Measurements from ENCODE around the gene DDX11.
A peak's percentile ranks its signal among the peaks of the same experiment; 100 is the strongest.
"Not testable (repeated sequence)": the region's sequence is repeated elsewhere in the genome, so short reads cannot be mapped to it uniquely, and the experiment has no call there.

Gene DDX11

GRCh38 chr12:31104220-31104619, 30.6 kb downstream of the DDX11 start:
- H3K36me3 Mint-ChIP-seq (ENCODE audit: low read depth); H3K27me3 Mint-ChIP-seq (ENCODE audit: low read depth, poor library complexity); H3K4me1 Mint-ChIP-seq; DNase-seq; H3K9me3 Mint-ChIP-seq; H3K4me3 Mint-ChIP-seq: not testable (repeated sequence)
- peak overlapping the region; percentile 44 for H3K27ac Mint-ChIP-seq

GRCh38 chr12:31104773-31105172, 31.1 kb downstream of the DDX11 start:
- not testable (repeated sequence) for H3K27ac Mint-ChIP-seq; H3K4me3 Mint-ChIP-seq; H3K4me1 Mint-ChIP-seq; H3K27me3 Mint-ChIP-seq (ENCODE audit: low read depth, poor library complexity); DNase-seq; H3K9me3 Mint-ChIP-seq; H3K36me3 Mint-ChIP-seq (ENCODE audit: low read depth)

GRCh38 chr12:31105668-31106067, 32.0 kb downstream of the DDX11 start:
- Mint-ChIP-seq H3K9me3 (no peaks in the 10 kb centered on the region), H3K27ac (no peak overlapping the region), H3K4me1 (peaks cover 11% of the 10 kb centered on the region), H3K27me3 (ENCODE audit: low read depth, poor library complexity) (no peaks in the 10 kb centered on the region), H3K36me3 (ENCODE audit: low read depth) (peaks cover 5% of the 10 kb centered on the region), H3K4me3 (no peak overlapping the region)
- no peak for TF ChIP-seq CTCF (IDR thresholded peaks at IDR 0.05)
- DNase-seq, result no peak

- peaks cover 17% of the 10 kb centered on the region for H3K4me1 Mint-ChIP-seq
- no peak for DNase-seq
- H3K27me3 Mint-ChIP-seq (ENCODE audit: low read depth, poor library complexity), result no peaks in the 10 kb centered on the region
- H3K9me3 Mint-ChIP-seq, result no peaks in the 10 kb centered on the region
- peaks cover 5% of the 10 kb centered on the region for H3K36me3 Mint-ChIP-seq (ENCODE audit: low read depth)
- no peak for TF ChIP-seq CTCF (IDR thresholded peaks at IDR 0.05)
- peak overlapping the region; percentile 32 for H3K27ac Mint-ChIP-seq
- no peak overlapping the region for H3K4me3 Mint-ChIP-seq
Observed at GRCh38 chr12:31106101-31106803, 32.6 kb downstream of the DDX11 start.

GRCh38 chr12:31109773-31110172, 36.1 kb downstream of the DDX11 start:
- not testable (repeated sequence) for H3K36me3 Mint-ChIP-seq (ENCODE audit: low read depth); H3K27me3 Mint-ChIP-seq (ENCODE audit: low read depth, poor library complexity); H3K9me3 Mint-ChIP-seq; H3K4me3 Mint-ChIP-seq; DNase-seq
- H3K4me1 Mint-ChIP-seq, result peaks cover 19% of the 10 kb centered on the region
- peak overlapping the region; percentile 64 for H3K27ac Mint-ChIP-seq

GRCh38 chr12:31110263-31110662, 36.6 kb downstream of the DDX11 start:
- H3K9me3 Mint-ChIP-seq; H3K27ac Mint-ChIP-seq; DNase-seq; H3K27me3 Mint-ChIP-seq (ENCODE audit: low read depth, poor library complexity); H3K36me3 Mint-ChIP-seq (ENCODE audit: low read depth); H3K4me3 Mint-ChIP-seq: not testable (repeated sequence)
- peaks cover 19% of the 10 kb centered on the region for H3K4me1 Mint-ChIP-seq

GRCh38 chr12:31115092-31115601, 41.5 kb downstream of the DDX11 start:
- H3K36me3 Mint-ChIP-seq (ENCODE audit: low read depth), result not testable (repeated sequence)
- peaks cover 24% of the 10 kb centered on the region for H3K27me3 Mint-ChIP-seq (ENCODE audit: low read depth, poor library complexity)

GRCh38 chr12:31116846-31117202, 43.2 kb downstream of the DDX11 start:
- H3K27ac Mint-ChIP-seq; H3K36me3 Mint-ChIP-seq (ENCODE audit: low read depth); H3K9me3 Mint-ChIP-seq; H3K4me1 Mint-ChIP-seq; DNase-seq: not testable (repeated sequence)
- Mint-ChIP-seq H3K27me3 (ENCODE audit: low read depth, poor library complexity) (peaks cover 38% of the 10 kb centered on the region), H3K4me3 (peak overlapping the region; percentile 82)

More at GRCh38 chr12:31115092-31115601, 41.5 kb downstream of the DDX11 start:
- H3K9me3 Mint-ChIP-seq, H3K4me3 Mint-ChIP-seq, DNase-seq, H3K27ac Mint-ChIP-seq: not testable (repeated sequence)
- H3K4me1 Mint-ChIP-seq, result peaks cover 18% of the 10 kb centered on the region
